Mesenchymal stem cell (in vitro differentiated cells and primary cell): ENCODE data around the gene XIST.
"Not testable (repeated sequence)": the region's sequence is repeated elsewhere in the genome, so short reads cannot be mapped to it uniquely, and the experiment has no call there.

ENCODE experiments used
- DNase-seq: peaks from one replicate; pipeline ENCODE4 v3.0.0-alpha.2; 2013
- H2AFZ ChIP-seq: one replicate; pipeline ENCODE4 v1.6.1; 2013; ENCODE audit warnings: low read depth, mild to moderate bottlenecking, control low read depth, inconsistent platforms, low read length, moderate library complexity
- H2AK5ac ChIP-seq: 2 replicates; pipeline ENCODE4 v1.6.1; 2013; ENCODE audit warnings: low read length, moderate library complexity, mild to moderate bottlenecking, inconsistent platforms; ENCODE audit not compliant: severe bottlenecking
- H2BK120ac ChIP-seq: one replicate; pipeline ENCODE4 v1.6.1; 2013; ENCODE audit warnings: low read depth, mild to moderate bottlenecking, inconsistent platforms, low read length, moderate library complexity
- H2BK12ac ChIP-seq, 2 experiments: one replicate each; pipeline ENCODE4 v1.6.1; 2013; ENCODE audit warnings: inconsistent platforms in 2 of 2, low read length in 2 of 2, mild to moderate bottlenecking in 2 of 2, moderate library complexity in 2 of 2, control low read depth in 1 of 2
- H2BK15ac ChIP-seq: one replicate; pipeline ENCODE4 v1.6.1; 2013; ENCODE audit warnings: mild to moderate bottlenecking, low read depth, inconsistent platforms; ENCODE audit not compliant: poor library complexity, severe bottlenecking
- H2BK5ac ChIP-seq: 2 replicates; pipeline ENCODE4 v1.6.1; 2013; ENCODE audit warnings: low read depth, mild to moderate bottlenecking, low read length, control low read depth, inconsistent platforms; ENCODE audit not compliant: poor library complexity, severe bottlenecking
- H3K14ac ChIP-seq, 2 experiments: one replicate each; pipeline ENCODE4 v1.6.1; 2013; ENCODE audit warnings: inconsistent platforms in 2 of 2, low read length in 2 of 2, control low read depth in 1 of 2, mild to moderate bottlenecking in 1 of 2, moderate library complexity in 1 of 2
- H3K18ac ChIP-seq, 2 experiments: one replicate each; pipeline ENCODE4 v1.6.1; 2013; ENCODE audit warnings: inconsistent platforms in 2 of 2, low read length in 2 of 2, control low read depth in 1 of 2, low read depth in 1 of 2, mild to moderate bottlenecking in 1 of 2
- H3K23ac ChIP-seq, 2 experiments: one replicate each; pipeline ENCODE4 v1.6.1; 2013; ENCODE audit warnings: inconsistent platforms in 2 of 2, low read length in 2 of 2, mild to moderate bottlenecking in 2 of 2, moderate library complexity in 2 of 2, control low read depth in 1 of 2
- H3K27ac ChIP-seq: 2 replicates; pipeline ENCODE4 v1.5.1; 2013; ENCODE audit warnings: mild to moderate bottlenecking, moderate library complexity, low read length, control low read depth, inconsistent platforms; ENCODE audit not compliant: poor library complexity, severe bottlenecking
- H3K27me3 ChIP-seq, 2 experiments: 2 replicates each; pipeline versions ENCODE4 v1.6.1 to v1.7.0; 2013; ENCODE audit warnings: low read length in 2 of 2, mild to moderate bottlenecking in 2 of 2, moderate library complexity in 2 of 2, control low read depth in 1 of 2, inconsistent platforms in 1 of 2; ENCODE audit not compliant: control insufficient read depth in 1 of 2, insufficient read depth in 1 of 2
- H3K36me3 ChIP-seq, 2 experiments: 2 replicates each; pipeline versions ENCODE4 v1.6.1 to v1.7.0; 2013; ENCODE audit warnings: low read length in 2 of 2, control low read depth in 1 of 2, inconsistent platforms in 1 of 2, low read depth in 1 of 2, mild to moderate bottlenecking in 1 of 2; ENCODE audit not compliant: insufficient read depth in 2 of 2, control insufficient read depth in 1 of 2
- H3K4ac ChIP-seq, 2 experiments: one replicate each; pipeline ENCODE4 v1.6.1; 2013; ENCODE audit warnings: inconsistent platforms in 2 of 2, low read length in 2 of 2, mild to moderate bottlenecking in 2 of 2, moderate library complexity in 2 of 2, control low read depth in 1 of 2, low read depth in 1 of 2
- H3K4me1 ChIP-seq: 2 replicates; pipeline ENCODE4 v1.6.1; 2013; ENCODE audit warnings: low read depth, low read length, control low read depth; ENCODE audit not compliant: control insufficient read depth, insufficient read depth
- H3K4me2 ChIP-seq: 2 replicates; pipeline ENCODE4 v1.6.1; 2013; ENCODE audit warnings: low read length, mild to moderate bottlenecking, inconsistent platforms; ENCODE audit not compliant: poor library complexity, severe bottlenecking
- H3K4me3 ChIP-seq, 2 experiments: 2 replicates each; pipeline versions ENCODE4 v1.5.1 to v1.7.0; 2013; ENCODE audit warnings: low read length in 2 of 2, mild to moderate bottlenecking in 2 of 2, control low read depth in 1 of 2, low read depth in 1 of 2; ENCODE audit not compliant: insufficient read depth in 1 of 2
- H3K79me1 ChIP-seq: replicated peaks from 2 replicates; pipeline ENCODE4 v1.6.1; 2013; ENCODE audit warnings: mild to moderate bottlenecking, control low read depth, low read length, inconsistent platforms; ENCODE audit not compliant: poor library complexity, severe bottlenecking
- H3K9ac ChIP-seq: 2 replicates; pipeline ENCODE4 v1.7.0; 2013; ENCODE audit warnings: mild to moderate bottlenecking, low read length, moderate library complexity
- H3K9me3 ChIP-seq: 2 replicates; pipeline ENCODE4 v1.7.0; 2013; ENCODE audit warnings: mild to moderate bottlenecking, low read length; ENCODE audit not compliant: control insufficient read depth
- H4K8ac ChIP-seq: one replicate; pipeline ENCODE4 v1.6.1; 2013; ENCODE audit warnings: inconsistent platforms, mild to moderate bottlenecking, low read length, moderate library complexity
- H4K91ac ChIP-seq: one replicate; pipeline ENCODE4 v1.6.1; 2013; ENCODE audit warnings: mild to moderate bottlenecking, low read length, inconsistent platforms
- WGBS: methylation state at CpG from one replicate; pipeline ENCODE4 v1.1.7; 2013; ENCODE audit warnings: mixed read lengths; 5-methylcytosine and 5-hydroxymethylcytosine counted together

Gene XIST

DNA sequence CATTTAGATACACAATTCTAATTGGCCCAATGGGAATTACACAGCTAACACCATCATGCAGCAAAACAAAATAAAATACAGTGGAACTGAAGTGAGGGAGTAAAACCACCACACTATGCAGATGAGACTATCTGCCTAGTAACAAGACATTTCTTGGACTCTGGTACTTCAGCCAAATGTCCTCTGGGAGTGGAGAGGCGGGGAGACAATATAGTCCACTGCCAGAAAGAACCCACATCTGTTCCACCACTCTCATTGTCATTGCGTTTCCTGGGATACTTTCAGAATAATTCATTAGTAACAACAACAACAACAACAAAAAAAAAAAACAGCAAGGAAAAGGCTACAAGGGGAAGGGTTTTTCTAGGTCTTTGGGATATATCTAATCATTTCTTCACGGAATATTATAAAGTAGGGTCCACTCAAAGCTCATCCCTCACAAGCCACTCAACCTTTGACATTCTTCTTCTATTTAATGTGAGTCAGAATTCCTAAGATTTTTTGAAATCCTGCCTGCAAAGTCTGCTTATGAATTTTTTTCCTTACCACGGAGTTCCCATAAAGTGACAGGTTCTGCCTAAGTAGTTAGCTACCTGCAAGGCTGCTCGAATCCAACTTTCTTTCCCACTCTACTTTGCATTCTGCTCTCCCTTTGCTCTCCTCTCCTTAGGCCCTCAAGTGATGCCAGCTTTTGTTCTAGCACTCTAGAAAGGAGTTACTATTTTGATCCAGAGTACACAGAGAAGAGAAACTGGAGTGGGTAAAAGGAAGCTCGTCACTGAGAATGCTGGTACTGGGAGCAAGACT, 34.9 kb downstream of the XIST start:
- H2BK120ac ChIP-seq, result no peak overlapping the region
- H2AK5ac ChIP-seq, result no peak overlapping the region
- H3K4ac ChIP-seq, result no peak overlapping the region
- no peak overlapping the region for H3K18ac ChIP-seq
- H2BK12ac ChIP-seq, result no peak overlapping the region
- no peak overlapping the region for H3K4me3 ChIP-seq
- no peaks in the 10 kb centered on the region for H3K9me3 ChIP-seq
- DNase-seq, result no peak
- no peak overlapping the region for H3K14ac ChIP-seq
- H4K91ac ChIP-seq, result no peak overlapping the region
- no peak overlapping the region for H2AFZ ChIP-seq
- H4K8ac ChIP-seq, result no peak overlapping the region
- no peak overlapping the region for H2BK5ac ChIP-seq
- H3K4me1 ChIP-seq, result no peaks in the 10 kb centered on the region
- no peak overlapping the region for H3K9ac ChIP-seq
- WGBS, result 54% methylated on average over 2 of the region's 6 CpGs
- H3K4me2 ChIP-seq, result no peak overlapping the region
- peaks cover 0 to 21% of the 10 kb centered on the region in 2 experiments for H3K36me3 ChIP-seq
- H3K27me3 ChIP-seq, result no peaks in the 10 kb centered on the region
- H3K79me1 ChIP-seq, result no peaks in the 10 kb centered on the region
- H3K27ac ChIP-seq, result no peak overlapping the region
- no peak overlapping the region for H3K23ac ChIP-seq
- H2BK15ac ChIP-seq, result no peak overlapping the region

DNA sequence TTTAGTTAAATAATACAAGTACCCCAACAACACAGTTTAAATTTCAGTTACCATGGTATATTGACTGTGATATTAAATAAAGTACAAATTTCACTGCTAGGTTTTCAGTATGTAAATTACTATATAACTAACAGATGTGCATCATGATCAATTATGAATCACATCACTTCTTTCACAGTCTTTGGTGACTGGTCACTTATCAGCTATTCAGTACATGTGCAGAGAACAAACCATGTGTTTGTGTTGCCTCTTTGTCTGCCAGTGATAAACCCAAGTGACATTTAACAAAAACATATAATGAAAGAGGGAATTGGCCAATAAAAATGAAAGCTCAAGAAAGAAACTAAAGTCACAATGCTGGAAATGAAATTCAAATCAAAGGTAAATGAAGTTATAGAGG, 40.3 kb downstream of the XIST start:
- Histone ChIP-seq H3K27ac (no peak overlapping the region), H3K27me3 (no peaks in the 10 kb centered on the region), H3K9me3 (no peaks in the 10 kb centered on the region), H3K9ac (no peak overlapping the region), H3K36me3 (no peaks in the 10 kb centered on the region), H3K4me1 (no peaks in the 10 kb centered on the region), H2BK5ac (no peak overlapping the region), H2BK120ac (no peak overlapping the region), H2AFZ (no peak overlapping the region), H3K4me3 (no peak overlapping the region), H2BK15ac (no peak overlapping the region), H3K4me2 (no peak overlapping the region), H3K79me1 (no peaks in the 10 kb centered on the region), H4K91ac (no peak overlapping the region), H3K23ac (no peak overlapping the region), H3K18ac (no peak overlapping the region), H3K4ac (no peak overlapping the region), H4K8ac (no peak overlapping the region), H2BK12ac (no peak overlapping the region), H2AK5ac (no peak overlapping the region), H3K14ac (no peak overlapping the region)
- no peak for DNase-seq

DNA sequence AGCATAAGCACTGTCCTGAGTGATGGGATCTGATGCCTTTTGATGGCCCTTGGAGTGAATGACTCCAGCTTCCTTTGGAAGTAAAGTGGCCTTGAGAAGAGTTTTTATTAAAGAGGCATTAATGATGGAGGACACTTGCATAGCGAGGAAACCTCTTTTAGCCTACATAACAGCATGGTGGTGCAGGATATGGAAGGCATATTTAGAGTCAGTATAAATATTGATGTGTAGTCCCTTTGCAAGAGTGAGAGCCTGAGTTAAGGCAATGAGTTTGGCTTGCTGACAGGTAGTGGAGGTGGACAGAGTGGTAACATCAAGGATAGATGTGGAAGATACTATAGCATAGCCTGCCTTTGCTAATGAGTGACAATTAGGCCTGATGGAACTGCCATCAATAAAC, 48.4 kb downstream of the XIST start:
- H3K36me3 ChIP-seq, H3K4me2 ChIP-seq, H2BK120ac ChIP-seq, H4K8ac ChIP-seq, H3K18ac ChIP-seq, DNase-seq, H3K14ac ChIP-seq, H2AFZ ChIP-seq, H3K4ac ChIP-seq, H4K91ac ChIP-seq, H2BK12ac ChIP-seq, H2BK15ac ChIP-seq, H3K4me1 ChIP-seq, H3K79me1 ChIP-seq, H2BK5ac ChIP-seq, H2AK5ac ChIP-seq, H3K23ac ChIP-seq, H3K27ac ChIP-seq, H3K4me3 ChIP-seq, H3K9ac ChIP-seq: not testable (repeated sequence)
- Histone ChIP-seq H3K27me3 (peaks cover 0 to 16% of the 10 kb centered on the region in 2 experiments), H3K9me3 (peaks cover 30% of the 10 kb centered on the region)
- WGBS, result no CpG with 5 or more reads among the region's 1 CpG

DNA sequence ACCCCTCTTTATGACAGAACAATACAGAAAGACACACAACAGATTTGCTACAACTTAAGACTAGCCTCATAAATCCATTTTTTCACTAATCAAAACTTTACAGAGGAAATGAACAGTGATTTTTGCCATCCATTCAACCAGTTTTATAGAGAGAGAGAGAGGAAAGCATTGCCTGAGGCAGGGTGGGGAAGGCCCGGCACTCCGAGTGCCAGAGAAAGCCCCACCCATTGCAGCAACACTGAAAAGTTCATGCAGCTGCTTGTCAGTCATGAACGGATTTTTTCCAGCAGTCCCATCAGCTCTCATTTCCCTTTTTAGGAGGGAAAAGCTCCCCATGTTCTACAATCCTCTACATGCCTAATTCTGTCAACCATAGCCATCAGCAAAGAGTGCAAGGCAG, 52.6 kb downstream of the XIST start:
- Histone ChIP-seq H3K79me1 (no peaks in the 10 kb centered on the region), H4K8ac (no peak overlapping the region)
- WGBS, result 92% methylated on average over 3 of the region's 3 CpGs

More for the DNA sequence above, 52.6 kb downstream of the XIST start:
- no peak overlapping the region for H2BK15ac ChIP-seq
- H3K27me3 ChIP-seq, result peaks cover 0 to 38% of the 10 kb centered on the region in 2 experiments
- no peak overlapping the region for H2AFZ ChIP-seq
- H2BK120ac ChIP-seq, result no peak overlapping the region
- no peak overlapping the region for H3K4me3 ChIP-seq
- DNase-seq, result no peak
- no peak overlapping the region for H3K9ac ChIP-seq
- no peaks in the 10 kb centered on the region for H3K36me3 ChIP-seq
- no peak overlapping the region for H2AK5ac ChIP-seq
- H4K91ac ChIP-seq, result no peak overlapping the region
- H3K18ac ChIP-seq, result no peak overlapping the region
- H3K27ac ChIP-seq, result no peak overlapping the region
- H3K4ac ChIP-seq, result no peak overlapping the region
- no peak overlapping the region for H3K4me2 ChIP-seq
- no peak overlapping the region for H2BK5ac ChIP-seq
- peaks cover 32% of the 10 kb centered on the region for H3K9me3 ChIP-seq
- H3K23ac ChIP-seq, result no peak overlapping the region
- H2BK12ac ChIP-seq, result no peak overlapping the region
- H3K4me1 ChIP-seq, result no peaks in the 10 kb centered on the region
- no peak overlapping the region for H3K14ac ChIP-seq
